Lower lobe of right lung (tissue), 2 donors: ENCODE data around the gene PCED1B. TPM values are rescaled to one million over a fixed set of nuclear protein-coding genes. Genes with fewer than 3 reads are reported as not detected.

ENCODE experiments used
- ATAC-seq, 2 donors: fragments of 200-7000 bp; cut with Tn5 transposase; one replicate each; pipeline ENCODE4 v1.9.1; 2020 to 2022; ENCODE audit warnings: mild to moderate bottlenecking in 2 of 2, moderate library complexity in 2 of 2
- DNase-seq: peaks from one replicate; pipeline ENCODE4 v3.0.0-alpha.2; 2020
- H3K27ac ChIP-seq: fragments of 200-600 bp; one replicate; pipeline ENCODE4 v1.8.0; 2022
- H3K27me3 ChIP-seq: fragments of 200-600 bp; one replicate; pipeline ENCODE4 v1.8.0; 2022; ENCODE audit warnings: low read depth
- H3K36me3 ChIP-seq: fragments of 200-600 bp; one replicate; pipeline ENCODE4 v1.8.0; 2022; ENCODE audit warnings: mild to moderate bottlenecking
- H3K4me1 ChIP-seq: fragments of 200-600 bp; one replicate; pipeline ENCODE4 v1.8.0; 2022
- H3K4me3 ChIP-seq: fragments of 200-600 bp; one replicate; pipeline ENCODE4 v1.8.0; 2022; ENCODE audit warnings: mild to moderate bottlenecking
- H3K9me3 ChIP-seq: fragments of 200-600 bp; one replicate; pipeline ENCODE4 v1.8.0; 2022
- CTCF ChIP-seq: fragments of 200-600 bp; IDR thresholded peaks from one replicate; pipeline ENCODE4 v1.8.0; 2022; ENCODE audit warnings: antibody characterized with exemption, mild to moderate bottlenecking
- intact Hi-C: fragments of 100-400 bp; cut with DNase I; formaldehyde crosslinking; loops from one replicate; pipeline ENCODE4 v1.11.0; 2022
- total RNA-seq: library from RNA; stranded (reverse); fragmentation: NEBNext Ultra II Directional; extraction: Animal tissue kit (Norgen Biotek cat#: 25700); gene quantifications from one replicate; pipeline ENCODE4 v1.2.1, GENCODE V29; 2021
- donor health status: DM: no; HTN: yes; CAD: no; lungs with severe emphysema.

The PCED1B gene
- total RNA-seq, 1 donor from 2014 or later: 13.4 TPM

DNA sequence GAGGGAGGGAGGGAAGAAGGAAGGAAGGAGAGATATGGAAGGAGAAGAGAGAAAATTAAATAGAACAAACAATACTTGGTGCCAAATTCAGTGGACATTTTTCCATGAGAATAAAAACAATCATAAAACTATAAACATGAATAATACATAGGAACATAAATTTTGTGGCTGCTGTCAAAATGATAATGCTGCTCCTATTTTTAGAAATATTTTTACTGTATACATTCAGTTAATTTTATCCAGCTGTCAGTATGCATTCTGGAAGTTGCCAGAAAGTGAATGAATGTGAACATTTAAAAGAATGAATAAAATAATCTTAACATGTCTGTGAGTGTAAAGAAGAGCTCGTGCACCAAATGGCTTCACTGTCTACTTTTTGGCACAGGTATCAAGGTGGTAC lies 13.9 kb upstream of the PCED1B start:
- intact Hi-C loops: no loop called here
- Histone ChIP-seq H3K9me3 (no peaks in the 10 kb centered on the region), H3K27ac (no peak overlapping the region), H3K4me1 (no peaks in the 10 kb centered on the region), H3K27me3 (no peaks in the 10 kb centered on the region), H3K36me3 (no peaks in the 10 kb centered on the region), H3K4me3 (no peak overlapping the region)
- DNase-seq (no peak), ATAC-seq (no peak)
- TF ChIP-seq CTCF: no peak

DNA sequence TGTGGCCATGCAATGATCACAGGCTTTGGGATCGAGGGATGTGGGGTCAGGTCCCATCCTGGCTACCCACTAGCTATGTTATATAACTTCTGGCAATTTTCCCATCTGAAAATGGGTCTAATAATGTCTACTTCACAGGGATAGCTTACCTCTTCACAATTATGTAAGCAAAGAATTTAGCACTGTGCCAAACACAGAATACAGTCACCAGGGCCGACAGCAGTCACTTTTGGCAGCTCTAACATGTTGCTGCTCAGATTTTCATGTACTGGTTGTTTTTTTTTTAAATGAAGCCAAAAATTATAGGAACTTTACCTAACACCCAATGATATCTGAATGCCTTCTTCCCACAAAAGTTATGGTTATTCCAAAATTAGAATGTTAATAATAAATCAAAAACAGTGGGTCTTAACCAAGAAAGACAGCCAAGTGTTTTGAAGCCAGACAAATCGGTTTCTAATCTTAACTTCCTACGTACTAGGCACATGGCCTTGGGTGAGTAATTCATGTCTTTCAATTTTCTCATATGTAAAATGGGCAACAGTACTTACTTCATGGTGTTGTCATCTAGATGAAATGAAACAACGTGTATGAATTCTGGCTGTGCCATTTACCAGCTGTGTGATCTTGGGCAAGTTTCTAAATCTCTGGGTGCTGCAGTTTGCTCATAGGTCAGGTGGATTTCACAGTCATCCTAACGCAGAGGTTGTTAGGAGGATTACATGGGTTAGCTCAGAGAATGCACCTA lies 13.0 kb upstream of the PCED1B start:
- Histone ChIP-seq H3K4me3 (no peak overlapping the region), H3K36me3 (no peaks in the 10 kb centered on the region), H3K9me3 (no peaks in the 10 kb centered on the region), H3K27ac (no peak overlapping the region), H3K4me1 (no peaks in the 10 kb centered on the region), H3K27me3 (no peaks in the 10 kb centered on the region)
- ATAC-seq (no peak), DNase-seq (no peak)
- intact Hi-C loops: no loop called here
- TF ChIP-seq CTCF: no peak

DNA sequence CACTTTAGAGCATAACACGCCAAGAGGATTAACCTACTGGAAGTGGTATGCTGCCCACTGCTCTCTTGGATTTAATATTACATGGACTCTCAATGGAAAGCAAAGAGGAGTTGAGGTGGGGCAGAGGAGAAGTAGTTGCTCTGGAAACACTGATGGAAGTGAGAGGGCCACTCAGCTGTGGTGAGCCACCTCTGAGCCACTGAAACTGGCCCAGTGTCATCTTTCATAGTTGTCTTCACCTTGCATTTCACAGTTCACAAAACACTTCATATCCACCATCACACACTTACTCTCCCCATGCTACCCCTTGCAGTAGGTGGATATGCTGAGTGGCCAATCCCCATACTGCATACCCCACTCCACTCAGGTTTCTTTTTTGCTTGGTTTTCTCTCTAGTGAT lies 12.2 kb upstream of the PCED1B start:
- Histone ChIP-seq H3K27me3 (no peaks in the 10 kb centered on the region), H3K27ac (no peak overlapping the region), H3K4me1 (no peaks in the 10 kb centered on the region), H3K9me3 (no peaks in the 10 kb centered on the region), H3K4me3 (no peak overlapping the region), H3K36me3 (no peaks in the 10 kb centered on the region)
- no peak for TF ChIP-seq CTCF
- ATAC-seq (no peak), DNase-seq (no peak)
- intact Hi-C loops: no loop called here

GRCh38 chr12:47067771-47068431 lies 11.5 kb upstream of the PCED1B start:
- Histone ChIP-seq H3K27me3 (no peaks in the 10 kb centered on the region), H3K4me1 (no peaks in the 10 kb centered on the region), H3K27ac (no peak overlapping the region), H3K4me3 (no peak overlapping the region), H3K36me3 (no peaks in the 10 kb centered on the region), H3K9me3 (no peaks in the 10 kb centered on the region)
- no peak for DNase-seq
- no peak for TF ChIP-seq CTCF
- ATAC-seq: no peak
- intact Hi-C loops: no loop called here

DNA sequence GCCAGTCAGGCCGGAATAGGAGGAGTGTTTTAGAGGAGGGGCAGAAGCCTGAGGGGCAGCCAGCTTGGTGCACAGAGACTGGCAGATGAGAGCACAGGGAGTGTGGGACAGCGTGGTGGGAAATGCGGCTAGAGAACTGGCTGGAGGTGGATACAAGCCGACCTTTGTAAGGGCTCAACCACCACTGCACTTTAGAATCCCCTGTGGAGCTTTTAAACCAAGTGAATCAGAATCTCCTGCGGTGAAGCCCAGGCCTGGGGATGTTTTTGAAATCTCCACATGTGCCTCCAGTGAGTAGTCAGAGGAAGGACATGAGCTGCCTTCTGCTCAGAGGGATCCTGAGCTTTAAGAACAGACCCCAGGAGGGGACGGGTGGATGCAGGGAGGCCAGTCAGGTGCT lies 10.9 kb upstream of the PCED1B start:
- Histone ChIP-seq H3K27ac (no peak overlapping the region), H3K9me3 (no peaks in the 10 kb centered on the region), H3K27me3 (no peaks in the 10 kb centered on the region), H3K4me3 (no peak overlapping the region), H3K36me3 (no peaks in the 10 kb centered on the region), H3K4me1 (no peaks in the 10 kb centered on the region)
- no peak for TF ChIP-seq CTCF
- intact Hi-C loops: no loop called here
- no peak for ATAC-seq
- no peak for DNase-seq
